GM23338 (cell line): ENCODE measurements around the gene CACNA2D1. TPM values are rescaled to one million over a fixed set of nuclear protein-coding genes. Genes with fewer than 3 reads are reported as not detected.

Source experiments
- ATAC-seq: fragments of 200-7000 bp; cut with Tn5 transposase; 3 replicates; pipeline ENCODE4 v1.9.1; 2020
- DNase-seq: peaks from one replicate; pipeline ENCODE4 v3.0.0-alpha.2; 2015; ENCODE audit warnings: low spot score
- H2AFZ ChIP-seq: fragments of 200-600 bp; sonication (generic); 2 replicates; pipeline ENCODE4 v1.8.0; 2016; ENCODE audit warnings: antibody characterized with exemption, mild to moderate bottlenecking, moderate library complexity
- H3F3A ChIP-seq: fragments of 200-600 bp; sonication (generic); replicated peaks from 2 replicates; pipeline ENCODE4 v1.8.0; 2017; ENCODE audit warnings: antibody characterized with exemption, mixed run types, low read depth
- H3K27ac ChIP-seq: fragments of 200-600 bp; sonication (generic); 2 replicates; pipeline ENCODE4 v1.6.1; 2016; ENCODE audit warnings: low read depth
- H3K27me3 ChIP-seq: fragments of 200-600 bp; sonication (generic); 2 replicates; pipeline ENCODE4 v1.8.0; 2016; ENCODE audit warnings: mild to moderate bottlenecking, mixed run types, moderate library complexity; ENCODE audit not compliant: insufficient read depth
- H3K36me3 ChIP-seq: fragments of 200-600 bp; sonication (generic); 2 replicates; pipeline ENCODE4 v1.8.0; 2016; ENCODE audit warnings: mild to moderate bottlenecking; ENCODE audit not compliant: insufficient read depth
- H3K4me1 ChIP-seq: fragments of 200-600 bp; sonication (generic); 2 replicates; pipeline ENCODE4 v1.8.0; 2016; ENCODE audit warnings: mild to moderate bottlenecking, moderate library complexity; ENCODE audit not compliant: insufficient read depth
- H3K4me2 ChIP-seq: fragments of 200-600 bp; sonication (generic); 2 replicates; pipeline ENCODE4 v1.7.1; 2017; ENCODE audit warnings: mixed run types
- H3K4me3 ChIP-seq: fragments of 200-600 bp; sonication (generic); 2 replicates; pipeline ENCODE4 v1.6.1; 2016; ENCODE audit warnings: mixed run types
- H3K79me2 ChIP-seq: fragments of 200-600 bp; sonication (generic); replicated peaks from 2 replicates; pipeline ENCODE4 v1.8.0; 2017; ENCODE audit warnings: mild to moderate bottlenecking; ENCODE audit not compliant: insufficient read depth
- H3K9me2 ChIP-seq: fragments of 200-600 bp; sonication (generic); 2 replicates; pipeline ENCODE4 v1.8.0; 2017; ENCODE audit not compliant: insufficient read depth
- H4K20me1 ChIP-seq: fragments of 200-600 bp; sonication (generic); replicated peaks from 2 replicates; pipeline ENCODE4 v1.8.0; 2017; ENCODE audit warnings: mild to moderate bottlenecking; ENCODE audit not compliant: insufficient read depth
- H3K27ac Mint-ChIP-seq: 2 replicates; pipeline ENCODE4 v1.8.0; 2020; ENCODE audit warnings: inconsistent platforms, mild to moderate bottlenecking, moderate library complexity, mixed read lengths
- H3K27me3 Mint-ChIP-seq: 3 replicates; pipeline ENCODE4 v1.8.0; 2022; ENCODE audit warnings: low read depth, mild to moderate bottlenecking, moderate library complexity, mixed read lengths, inconsistent platforms; ENCODE audit not compliant: insufficient read depth, poor library complexity
- H3K36me3 Mint-ChIP-seq: 3 replicates; pipeline ENCODE4 v1.8.0; 2021; ENCODE audit warnings: low read depth, mild to moderate bottlenecking, inconsistent platforms, moderate library complexity, mixed read lengths
- H3K4me1 Mint-ChIP-seq: 3 replicates; pipeline ENCODE4 v1.8.0; 2020; ENCODE audit warnings: mild to moderate bottlenecking, inconsistent platforms, mixed read lengths
- H3K4me3 Mint-ChIP-seq: 3 replicates; pipeline ENCODE4 v1.8.0; 2021; ENCODE audit warnings: moderate library complexity, mild to moderate bottlenecking, inconsistent platforms, mixed read lengths
- H3K9me3 Mint-ChIP-seq: 3 replicates; pipeline ENCODE4 v1.8.0; 2020; ENCODE audit warnings: moderate library complexity, mild to moderate bottlenecking, inconsistent platforms, mixed read lengths
- CREB1 ChIP-seq: fragments of 250-450 bp; sonication (Bioruptor Pico); IDR thresholded peaks from 2 replicates; pipeline ENCODE4 v1.5.0; 2020; ENCODE audit warnings: low read depth, mild to moderate bottlenecking, moderate library complexity
- ZNF114 ChIP-seq: fragments of 250-450 bp; sonication (Bioruptor Pico); IDR thresholded peaks from 2 replicates; pipeline ENCODE4 v1.5.0; 2020; ENCODE audit warnings: mild to moderate bottlenecking, moderate library complexity
- ZNF462 ChIP-seq: fragments of 250-450 bp; sonication (Bioruptor Pico); IDR thresholded peaks from 2 replicates; pipeline ENCODE4 v1.5.0; 2020; ENCODE audit warnings: mild to moderate bottlenecking, moderate library complexity
- polyA plus RNA-seq: library from polyadenylated mRNA; unstranded; fragments of >200 nt; fragmentation: Nextera tagmentation; extraction: Ambion mirVana; gene quantifications from 2 replicates; pipeline ENCODE4 v1.2.1, GENCODE V29; 2016
- total RNA-seq: library from RNA; depleted of rRNA; stranded (reverse); fragments of >200 nt; shearing (Covaris generic); gene quantifications from 2 replicates; pipeline ENCODE4 v1.2.3, GENCODE V29; 2014
- TF ChIP-seq, protein P1 (sequence below): IDR thresholded peaks from 2 replicates; pipeline ENCODE4 v1.6.1; 2016; ENCODE audit warnings: antibody characterized with exemption
- TF ChIP-seq, protein P2 (sequence below), 2 experiments: fragments of 200-600 bp in 1 of 2; sonication (generic) in 1 of 2; conservative IDR thresholded peaks; 2 replicates each; pipeline versions ENCODE4 v1.5.1 to v1.6.1; 2016 to 2017; ENCODE audit warnings: antibody characterized with exemption in 2 of 2, low read depth in 2 of 2, mild to moderate bottlenecking in 2 of 2, moderate library complexity in 1 of 2

CACNA2D1 gene
- total and polyA plus RNA-seq, 2 experiments from 2014 or later = 7.0 to 20.4 TPM

- H3K27me3 ChIP-seq = no peaks in the 10 kb centered on the region
- peak; percentile 78 for ATAC-seq
- no peaks in the 10 kb centered on the region for H3K36me3 ChIP-seq
- DNase-seq = no peak
- no peaks in the 10 kb centered on the region for H3K4me1 ChIP-seq
- no peaks in the 10 kb centered on the region for H3K79me2 ChIP-seq
- no peak overlapping the region for H3K4me3 ChIP-seq
- H4K20me1 ChIP-seq = no peaks in the 10 kb centered on the region
- Mint-ChIP-seq H3K4me1 (peaks cover 22% of the 10 kb centered on the region), H3K36me3 (no peaks in the 10 kb centered on the region), H3K27ac (peak overlapping the region; percentile 39; the same call in 1 of the 2 replicates), H3K4me3 (no peak overlapping the region), H3K9me3 (no peaks in the 10 kb centered on the region), H3K27me3 (no peaks in the 10 kb centered on the region)
- H3K27ac ChIP-seq = no peak overlapping the region
- TF ChIP-seq ZNF114 (CRISPR knock-in tag) = no peak
- TF ChIP-seq, protein P1, sequence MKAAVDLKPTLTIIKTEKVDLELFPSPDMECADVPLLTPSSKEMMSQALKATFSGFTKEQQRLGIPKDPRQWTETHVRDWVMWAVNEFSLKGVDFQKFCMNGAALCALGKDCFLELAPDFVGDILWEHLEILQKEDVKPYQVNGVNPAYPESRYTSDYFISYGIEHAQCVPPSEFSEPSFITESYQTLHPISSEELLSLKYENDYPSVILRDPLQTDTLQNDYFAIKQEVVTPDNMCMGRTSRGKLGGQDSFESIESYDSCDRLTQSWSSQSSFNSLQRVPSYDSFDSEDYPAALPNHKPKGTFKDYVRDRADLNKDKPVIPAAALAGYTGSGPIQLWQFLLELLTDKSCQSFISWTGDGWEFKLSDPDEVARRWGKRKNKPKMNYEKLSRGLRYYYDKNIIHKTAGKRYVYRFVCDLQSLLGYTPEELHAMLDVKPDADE = no peak
- TF ChIP-seq, protein P2, sequence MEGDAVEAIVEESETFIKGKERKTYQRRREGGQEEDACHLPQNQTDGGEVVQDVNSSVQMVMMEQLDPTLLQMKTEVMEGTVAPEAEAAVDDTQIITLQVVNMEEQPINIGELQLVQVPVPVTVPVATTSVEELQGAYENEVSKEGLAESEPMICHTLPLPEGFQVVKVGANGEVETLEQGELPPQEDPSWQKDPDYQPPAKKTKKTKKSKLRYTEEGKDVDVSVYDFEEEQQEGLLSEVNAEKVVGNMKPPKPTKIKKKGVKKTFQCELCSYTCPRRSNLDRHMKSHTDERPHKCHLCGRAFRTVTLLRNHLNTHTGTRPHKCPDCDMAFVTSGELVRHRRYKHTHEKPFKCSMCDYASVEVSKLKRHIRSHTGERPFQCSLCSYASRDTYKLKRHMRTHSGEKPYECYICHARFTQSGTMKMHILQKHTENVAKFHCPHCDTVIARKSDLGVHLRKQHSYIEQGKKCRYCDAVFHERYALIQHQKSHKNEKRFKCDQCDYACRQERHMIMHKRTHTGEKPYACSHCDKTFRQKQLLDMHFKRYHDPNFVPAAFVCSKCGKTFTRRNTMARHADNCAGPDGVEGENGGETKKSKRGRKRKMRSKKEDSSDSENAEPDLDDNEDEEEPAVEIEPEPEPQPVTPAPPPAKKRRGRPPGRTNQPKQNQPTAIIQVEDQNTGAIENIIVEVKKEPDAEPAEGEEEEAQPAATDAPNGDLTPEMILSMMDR (conservative IDR thresholded peaks at IDR 0.05; ENCODE audit: low read depth in 2 of 2) = no peak
- H3F3A ChIP-seq = no peaks in the 10 kb centered on the region
- no peak overlapping the region for H2AFZ ChIP-seq
- no peaks in the 10 kb centered on the region for H3K9me2 ChIP-seq
- no peak overlapping the region for H3K4me2 ChIP-seq
Measured at GRCh38 chr7:82110146-82110840, 333.3 kb downstream of the CACNA2D1 start.

DNA sequence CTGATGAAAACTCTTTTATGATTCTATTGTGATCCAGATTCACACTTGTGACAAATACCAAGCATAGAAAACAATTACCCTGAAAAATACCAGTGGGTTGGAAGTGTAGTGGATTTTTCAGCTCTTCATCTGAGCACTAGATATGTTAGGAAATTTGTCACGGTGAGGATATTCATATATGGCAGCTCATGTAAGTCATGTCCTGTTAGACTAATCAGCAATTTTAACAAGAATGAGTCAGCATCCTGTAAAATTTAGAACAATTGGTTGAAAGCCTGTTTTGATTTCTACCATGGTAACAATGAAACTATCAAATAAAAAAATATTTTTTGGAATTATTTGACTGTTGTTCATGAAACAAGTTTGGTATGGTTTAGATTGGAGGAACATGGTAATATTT, 334.3 kb downstream of the CACNA2D1 start:
- no peaks in the 10 kb centered on the region for H3K36me3 Mint-ChIP-seq
- H3K4me3 ChIP-seq = no peak overlapping the region
- ATAC-seq (no peak), DNase-seq (no peak)
- no peak overlapping the region for H2AFZ ChIP-seq
- H3K36me3 ChIP-seq = no peaks in the 10 kb centered on the region
- peaks cover 22% of the 10 kb centered on the region for H3K4me1 Mint-ChIP-seq
- H3K4me2 ChIP-seq = no peak overlapping the region
- no peaks in the 10 kb centered on the region for H3K79me2 ChIP-seq
- no peaks in the 10 kb centered on the region for H3K4me1 ChIP-seq
- H3K9me3 Mint-ChIP-seq = no peaks in the 10 kb centered on the region
- no peak overlapping the region for H3K4me3 Mint-ChIP-seq
- peak overlapping the region; percentile 68 for H3K27ac Mint-ChIP-seq
- no peaks in the 10 kb centered on the region for H3K9me2 ChIP-seq
- no peaks in the 10 kb centered on the region for H3K27me3 ChIP-seq
- H3K27ac ChIP-seq = no peak overlapping the region
- no peaks in the 10 kb centered on the region for H3F3A ChIP-seq
- no peaks in the 10 kb centered on the region for H4K20me1 ChIP-seq
- H3K27me3 Mint-ChIP-seq = no peaks in the 10 kb centered on the region
- TF ChIP-seq, protein P2 (conservative IDR thresholded peaks at IDR 0.05; ENCODE audit: low read depth in 2 of 2) = no peak
- TF ChIP-seq ZNF462 (CRISPR knock-in tag) (no peak), CREB1 (CRISPR knock-in tag) (no peak), ZNF114 (CRISPR knock-in tag) (no peak)
